Measurements from ENCODE around the gene B4GALT2. TPM values are rescaled to one million over a fixed set of nuclear protein-coding genes. Genes with fewer than 3 reads are reported as not detected.

The B4GALT2 gene
- total and polyA plus RNA-seq, 9 of the 15 experiments (the other 6 are each of a cell fraction or from before 2014, with no cell fraction given) = 1.3 to 86.8 (median 43.8) TPM

- TF ChIP-seq RAD51 (IDR thresholded peaks at IDR 0.05; ENCODE audit: borderline replicate concordance, low read depth) (peak; percentile 55; the same call in 1 of the 2 replicates), ZNF384 (IDR thresholded peaks at IDR 0.05; ENCODE audit: low read depth, low read length) (no peak), PRDM10 (IDR thresholded peaks at IDR 0.05; ENCODE audit: partially characterized antibody) (no peak), ESRRB (CRISPR knock-in tag; IDR thresholded peaks at IDR 0.05; ENCODE audit: borderline replicate concordance) (no peak), ZNF561 (CRISPR knock-in tag; conservative IDR thresholded peaks at IDR 0.05) (no peak), CEBPG (CRISPR knock-in tag; IDR thresholded peaks at IDR 0.05) (no peak), CEBPG (tag; conservative IDR thresholded peaks at IDR 0.05 in 1 of 2, IDR thresholded peaks at IDR 0.05 in 1 of 2) (no peak), CHCHD3 (CRISPR knock-in tag; IDR thresholded peaks at IDR 0.05) (no peak), SIRT6 (IDR thresholded peaks at IDR 0.05; ENCODE audit: low read depth, low read length) (no peak), ZNF347 (CRISPR knock-in tag; IDR thresholded peaks at IDR 0.05; ENCODE audit: low read depth) (no peak), SIX5 (IDR thresholded peaks at IDR 0.05; ENCODE audit: borderline replicate concordance in 1 of 2, insufficient read depth in 1 of 2, low read depth in 1 of 2, low read length in 2 of 2) (no peak), ZNF586 (CRISPR knock-in tag; conservative IDR thresholded peaks at IDR 0.05) (no peak), U2AF1 (optimal IDR thresholded peaks at IDR 0.05; ENCODE audit: low read depth, low read length) (no peak), MIER1 (IDR thresholded peaks at IDR 0.05; ENCODE audit: low read depth) (peak; percentile 20; the same call in 1 of the 2 replicates), FOXJ3 (CRISPR knock-in tag; IDR thresholded peaks at IDR 0.05) (no peak), ATF1 (CRISPR knock-in tag; IDR thresholded peaks at IDR 0.05) (no peak), ATF1 (tag; IDR thresholded peaks at IDR 0.05) (no peak), JUN (IDR thresholded peaks at IDR 0.05; ENCODE audit: borderline replicate concordance, low read depth, low read length) (peak; percentile 19; the same call in 1 of the 2 replicates), JUN (CRISPR knock-in tag; IDR thresholded peaks at IDR 0.05; ENCODE audit: borderline replicate concordance) (no peak), KDM5B (IDR thresholded peaks at IDR 0.05; ENCODE audit: insufficient replicate concordance, low read depth, low read length) (peak; percentile 68), PREB (CRISPR knock-in tag; IDR thresholded peaks at IDR 0.05) (no peak), NKRF (IDR thresholded peaks at IDR 0.05; ENCODE audit: borderline replicate concordance) (peak; percentile 97)
These were observed 681 bp downstream of the B4GALT2 start (continued) for GRCh38 chr1:43979528-43980254.

Data from K562 (cell line).